K562 (cell line): ENCODE results near the gene DHRS13. TPM values are rescaled to one million over a fixed set of nuclear protein-coding genes. Genes with fewer than 3 reads are reported as not detected.

Experiments used
- CBX1 ChIP-seq: sonication (generic); IDR thresholded peaks from 2 replicates; pipeline ENCODE4 v1.6.1; 2016; ENCODE audit warnings: antibody characterized with exemption, low read depth, mild to moderate bottlenecking
- CREB3L1 ChIP-seq: fragments of 450-650 bp; IDR thresholded peaks from 2 replicates; pipeline ENCODE4 v1.6.1; 2014; ENCODE audit warnings: low read depth, mild to moderate bottlenecking, moderate library complexity, borderline replicate concordance
- DNMT1 ChIP-seq: fragments of 450-650 bp; IDR thresholded peaks from 2 replicates; pipeline ENCODE4 v1.6.1; 2016; ENCODE audit warnings: antibody characterized with exemption, mild to moderate bottlenecking
- GABPB2 ChIP-seq: fragments of 250-450 bp; sonication (Bioruptor Pico); conservative IDR thresholded peaks from 2 replicates; pipeline ENCODE4 v1.5.1; 2021; ENCODE audit warnings: mild to moderate bottlenecking
- GATA2 ChIP-seq: sonication (generic); formaldehyde crosslinking; IDR thresholded peaks from 2 replicates; pipeline ENCODE4 v1.4.0; 2020; ENCODE audit warnings: mild to moderate bottlenecking, missing genetic modification reagents
- GATAD2B ChIP-seq: fragments of 450-650 bp; IDR thresholded peaks from 2 replicates; pipeline ENCODE4 v1.6.1; 2017; ENCODE audit warnings: mild to moderate bottlenecking, borderline replicate concordance
- HES1 ChIP-seq: fragments of 450-650 bp; IDR thresholded peaks from 2 replicates; pipeline ENCODE4 v1.6.1; 2016; ENCODE audit warnings: low read depth, mild to moderate bottlenecking, moderate library complexity
- HNRNPUL1 ChIP-seq: fragments of 200-400 bp; formaldehyde crosslinking; IDR thresholded peaks from 2 replicates; pipeline ENCODE4 v1.6.1; 2017; ENCODE audit warnings: low read length
- HSF4 ChIP-seq: fragments of 250-450 bp; sonication (Bioruptor Pico); IDR thresholded peaks from 2 replicates; pipeline ENCODE4 v2.1.2; 2022; ENCODE audit warnings: mild to moderate bottlenecking, moderate library complexity, borderline replicate concordance
- KLF6 ChIP-seq: fragments of 250-450 bp; sonication (Bioruptor Pico); IDR thresholded peaks from 2 replicates; pipeline ENCODE4 v1.4.0; 2020; ENCODE audit warnings: mild to moderate bottlenecking, moderate library complexity, borderline replicate concordance
- L3MBTL2 ChIP-seq: fragments of 450-650 bp; IDR thresholded peaks from 2 replicates; pipeline ENCODE4 v1.6.1; 2016; ENCODE audit warnings: mild to moderate bottlenecking, moderate library complexity
- LCOR ChIP-seq: sonication (generic); formaldehyde crosslinking; IDR thresholded peaks from 2 replicates; pipeline ENCODE4 v1.8.0; 2022; ENCODE audit warnings: mild to moderate bottlenecking, missing genetic modification reagents
- PCBP2 ChIP-seq: fragments of 200-400 bp; formaldehyde crosslinking; IDR thresholded peaks from 2 replicates; pipeline ENCODE4 v1.6.1; 2018; ENCODE audit warnings: low read length, low read depth, mild to moderate bottlenecking, moderate library complexity; ENCODE audit not compliant: poor library complexity, severe bottlenecking
- PHF8 ChIP-seq: fragments of 200-600 bp; sonication (generic); IDR thresholded peaks from 2 replicates; pipeline ENCODE4 v1.6.1; 2012; ENCODE audit warnings: mixed run types, mild to moderate bottlenecking, inconsistent platforms, low read length, moderate library complexity, borderline replicate concordance
- POLR2A ChIP-seq: fragments of 450-650 bp; conservative IDR thresholded peaks from 2 replicates; pipeline ENCODE4 v1.6.1; 2016
- POLR3G ChIP-seq: IDR thresholded peaks from 2 replicates; pipeline ENCODE4 v1.6.1; 2011; ENCODE audit not compliant: insufficient read length, insufficient replicate concordance; ENCODE audit errors: extremely low read depth
- RBM39 ChIP-seq: fragments of 200-400 bp; formaldehyde crosslinking; optimal IDR thresholded peaks from 2 replicates; pipeline ENCODE3; 2018; ENCODE audit warnings: low read depth, low read length
- SAFB2 ChIP-seq: fragments of 200-400 bp; formaldehyde crosslinking; IDR thresholded peaks from 2 replicates; pipeline ENCODE4 v1.6.1; 2018; ENCODE audit warnings: borderline replicate concordance, low read length, low read depth, moderate library complexity; ENCODE audit not compliant: severe bottlenecking
- STAT6 ChIP-seq: sonication (generic); formaldehyde crosslinking; IDR thresholded peaks from 2 replicates; pipeline ENCODE4 v1.8.1; 2023; ENCODE audit warnings: mild to moderate bottlenecking, missing genetic modification reagents
- SUPT5H ChIP-seq: fragments of 450-650 bp; IDR thresholded peaks from 2 replicates; pipeline ENCODE4 v1.6.1; 2016
- TFAP4 ChIP-seq: sonication (generic); formaldehyde crosslinking; IDR thresholded peaks from 2 replicates; pipeline ENCODE4 v1.8.0; 2022; ENCODE audit warnings: missing genetic modification reagents, mild to moderate bottlenecking, moderate library complexity, borderline replicate concordance
- ZEB2 ChIP-seq: fragments of 450-650 bp; IDR thresholded peaks from 2 replicates; pipeline ENCODE4 v1.6.1; 2016
- ZKSCAN1 ChIP-seq: fragments of 150-350 bp; IDR thresholded peaks from 2 replicates; pipeline ENCODE4 v1.6.1; 2016; ENCODE audit warnings: low read depth, low read length
- ZNF274 ChIP-seq: IDR thresholded peaks from 2 replicates; pipeline ENCODE4 v1.6.1; 2011; ENCODE audit warnings: low read depth, mild to moderate bottlenecking, low read length, moderate library complexity, borderline replicate concordance
- ZNF354B ChIP-seq: fragments of 250-450 bp; sonication (Bioruptor Pico); IDR thresholded peaks from 2 replicates; pipeline ENCODE4 v1.4.0; 2020
- polyA plus RNA-seq, 8 experiments: library from polyadenylated mRNA; depleted of rRNA in 4 of 8; stranded (reverse) in 5 of 8; unstranded in 3 of 8; fragments of >200 nt; fragmentation: Nextera tagmentation in 2 of 8; fragmentation: Illumina TruSeq in 1 of 8; extraction: Ambion mirVana in 2 of 8; extraction: Trizol in 1 of 8; gene quantifications; 2 replicates each; pipeline versions ENCODE4 v1.2.1 to v1.2.3, GENCODE V29; 2011 to 2014; ENCODE audit warnings: inconsistent platforms in 1 of 8, missing spikeins in 1 of 8
- total RNA-seq, 7 experiments: library from RNA; depleted of rRNA in 6 of 7; stranded (reverse); fragments of >200 nt in 6 of 7; fragmentation: Illumina TruSeq in 2 of 7; extraction: Trizol in 2 of 7; gene quantifications; 2 replicates each; pipeline versions ENCODE4 v1.2.1 to v1.2.3, GENCODE V29; 2011 to 2021; ENCODE audit warnings: low replicate concordance in 1 of 7

DHRS13 gene
- total and polyA plus RNA-seq, 9 of the 15 experiments (the other 6 are each of a cell fraction or from before 2014, with no cell fraction given) = 0.32 to 52.3 (median 34.3) TPM; not detected in 1

GRCh38 chr17:28861393-28862203 is 41.3 kb downstream of the DHRS13 start (continued):
- TF ChIP-seq POLR3G = no peak
- no peak for TF ChIP-seq CBX1
- no peak for TF ChIP-seq ZNF274
- no peak for TF ChIP-seq GATA2 (CRISPR knock-in tag)
- no peak for TF ChIP-seq DNMT1
- no peak for TF ChIP-seq STAT6 (CRISPR knock-in tag)
- no peak for TF ChIP-seq LCOR
- no peak for TF ChIP-seq ZKSCAN1
- no peak for TF ChIP-seq ZNF354B (CRISPR knock-in tag)
- no peak for TF ChIP-seq TFAP4 (CRISPR knock-in tag)
- peak; percentile 98 for TF ChIP-seq POLR2A
- TF ChIP-seq ZEB2 = peak; percentile 96
- no peak for TF ChIP-seq CREB3L1
- peak; percentile 95 for TF ChIP-seq SUPT5H
- TF ChIP-seq HSF4 = no peak
- TF ChIP-seq GABPB2 (CRISPR knock-in tag) = no peak
- TF ChIP-seq L3MBTL2 = peak; percentile 38; the same call in 1 of the 2 replicates
- TF ChIP-seq HNRNPUL1 = no peak
- peak; percentile 71; the same call in 1 of the 2 replicates for TF ChIP-seq PHF8
- TF ChIP-seq KLF6 (CRISPR knock-in tag) = peak; percentile 24; the same call in 1 of the 2 replicates
- TF ChIP-seq GATAD2B = no peak
- no peak for TF ChIP-seq SAFB2
- TF ChIP-seq HES1 = 0 out of 2 replicates have a peak, but pooled peaks have one; percentile 23
- no peak for TF ChIP-seq PCBP2
- TF ChIP-seq RBM39 = no peak
